Smooth muscle cell (in vitro differentiated cells): ENCODE data around the gene RGS19. TPM values are rescaled to one million over a fixed set of nuclear protein-coding genes. Genes with fewer than 3 reads are reported as not detected.

Source experiments
- DNase-seq: peaks from one replicate; lab custom pipeline; 2025; ENCODE audit not compliant: unreplicated experiment; lab: John Stamatoyannopoulos, UW
- H2AFZ ChIP-seq: fragments of 200-600 bp; sonication (generic); 2 replicates; pipeline ENCODE4 v1.6.0; 2016; ENCODE audit warnings: antibody characterized with exemption, low read depth, mild to moderate bottlenecking
- H3F3A ChIP-seq: fragments of 200-600 bp; sonication (generic); 2 replicates; pipeline ENCODE4 v1.6.0; 2017; ENCODE audit warnings: antibody characterized with exemption, low read depth
- H3K27ac ChIP-seq: fragments of 200-600 bp; sonication (generic); 2 replicates; pipeline ENCODE4 v1.5.1; 2016; ENCODE audit warnings: low read depth, mild to moderate bottlenecking
- H3K27me3 ChIP-seq: fragments of 200-600 bp; sonication (generic); 2 replicates; pipeline ENCODE4 v1.6.1; 2016; ENCODE audit warnings: low read depth, mild to moderate bottlenecking
- H3K36me3 ChIP-seq: fragments of 200-600 bp; sonication (generic); 2 replicates; pipeline ENCODE4 v1.5.1; 2016; ENCODE audit warnings: low read depth
- H3K4me1 ChIP-seq: fragments of 200-600 bp; sonication (generic); 2 replicates; pipeline ENCODE4 v1.5.1; 2016; ENCODE audit warnings: low read depth
- H3K4me2 ChIP-seq: fragments of 200-600 bp; sonication (generic); 2 replicates; pipeline ENCODE4 v1.6.0; 2016; ENCODE audit warnings: mild to moderate bottlenecking
- H3K4me3 ChIP-seq: fragments of 200-600 bp; sonication (generic); 2 replicates; pipeline ENCODE4 v1.5.1; 2016; ENCODE audit warnings: mild to moderate bottlenecking
- H3K79me2 ChIP-seq: fragments of 200-600 bp; sonication (generic); 2 replicates; pipeline ENCODE4 v1.6.0; 2016; ENCODE audit warnings: low read depth, mild to moderate bottlenecking
- H3K9ac ChIP-seq: fragments of 200-600 bp; sonication (generic); 2 replicates; pipeline ENCODE4 v1.6.0; 2016; ENCODE audit warnings: low read depth
- H3K9me3 ChIP-seq: fragments of 200-600 bp; sonication (generic); replicated peaks from 2 replicates; pipeline ENCODE4 v1.5.1; 2016; ENCODE audit warnings: low read depth
- H4K20me1 ChIP-seq: fragments of 200-600 bp; sonication (generic); 2 replicates; pipeline ENCODE4 v1.6.0; 2016; ENCODE audit warnings: low read depth
- WGBS: methylation state at CpG from one replicate; pipeline ENCODE4 v1.1.7; 2016; ENCODE audit warnings: low lambda C conversion rate; 5-methylcytosine and 5-hydroxymethylcytosine counted together
- polyA plus RNA-seq: library from polyadenylated mRNA; unstranded; fragments of >200 nt; fragmentation: Nextera tagmentation; extraction: Ambion mirVana; gene quantifications from 2 replicates; pipeline ENCODE4 v1.2.1, GENCODE V29; 2016
- total RNA-seq: library from RNA; depleted of rRNA; stranded (reverse); fragments of >200 nt; gene quantifications from 2 replicates; pipeline ENCODE4 v1.2.3, GENCODE V29; 2014
- TF ChIP-seq, protein P1 (sequence below): fragments of 200-600 bp; sonication (generic); IDR thresholded peaks from 2 replicates; pipeline ENCODE4 v1.5.1; 2017; ENCODE audit warnings: borderline replicate concordance, mild to moderate bottlenecking, antibody characterized with exemption; ENCODE audit not compliant: insufficient read depth, poor library complexity, severe bottlenecking

The RGS19 gene
- total and polyA plus RNA-seq, 2 experiments from 2014 or later, result 17.4 to 24.6 TPM

DNA sequence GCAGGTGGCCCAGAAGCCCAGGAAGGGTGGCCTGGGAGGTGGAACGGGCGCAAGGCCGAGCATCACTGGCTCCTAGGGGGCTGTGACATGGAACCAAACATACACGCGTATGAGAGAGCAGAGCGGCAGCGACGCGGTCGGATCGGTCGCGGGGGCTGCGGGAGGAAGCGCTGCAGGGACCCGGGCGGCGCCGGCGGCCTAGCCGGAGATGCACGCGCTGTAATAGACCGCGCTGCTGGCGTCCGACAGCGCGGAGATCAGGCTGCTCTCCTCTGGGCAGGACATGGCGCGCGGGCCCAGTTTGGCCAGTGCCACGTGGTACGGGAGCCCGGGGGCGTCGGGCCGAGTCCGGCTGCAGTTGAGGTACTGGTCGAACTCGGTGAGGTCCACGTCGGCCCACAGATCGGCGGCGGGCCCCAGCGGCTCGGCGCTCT is 31.3 kb downstream of the RGS19 start:
- H3K36me3 ChIP-seq, result no peaks in the 10 kb centered on the region
- H3K4me1 ChIP-seq, result peaks cover 4% of the 10 kb centered on the region
- H3F3A ChIP-seq, result peaks cover 6% of the 10 kb centered on the region
- H3K27ac ChIP-seq, result no peak overlapping the region
- WGBS, result 14% methylated on average over 48 of the region's 49 CpGs
- H2AFZ ChIP-seq, result no peak overlapping the region
- H3K4me3 ChIP-seq, result peak overlapping the region; percentile 46
- TF ChIP-seq, protein P1, sequence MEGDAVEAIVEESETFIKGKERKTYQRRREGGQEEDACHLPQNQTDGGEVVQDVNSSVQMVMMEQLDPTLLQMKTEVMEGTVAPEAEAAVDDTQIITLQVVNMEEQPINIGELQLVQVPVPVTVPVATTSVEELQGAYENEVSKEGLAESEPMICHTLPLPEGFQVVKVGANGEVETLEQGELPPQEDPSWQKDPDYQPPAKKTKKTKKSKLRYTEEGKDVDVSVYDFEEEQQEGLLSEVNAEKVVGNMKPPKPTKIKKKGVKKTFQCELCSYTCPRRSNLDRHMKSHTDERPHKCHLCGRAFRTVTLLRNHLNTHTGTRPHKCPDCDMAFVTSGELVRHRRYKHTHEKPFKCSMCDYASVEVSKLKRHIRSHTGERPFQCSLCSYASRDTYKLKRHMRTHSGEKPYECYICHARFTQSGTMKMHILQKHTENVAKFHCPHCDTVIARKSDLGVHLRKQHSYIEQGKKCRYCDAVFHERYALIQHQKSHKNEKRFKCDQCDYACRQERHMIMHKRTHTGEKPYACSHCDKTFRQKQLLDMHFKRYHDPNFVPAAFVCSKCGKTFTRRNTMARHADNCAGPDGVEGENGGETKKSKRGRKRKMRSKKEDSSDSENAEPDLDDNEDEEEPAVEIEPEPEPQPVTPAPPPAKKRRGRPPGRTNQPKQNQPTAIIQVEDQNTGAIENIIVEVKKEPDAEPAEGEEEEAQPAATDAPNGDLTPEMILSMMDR, result no peak
- peaks cover 9% of the 10 kb centered on the region for H3K27me3 ChIP-seq
- no peaks in the 10 kb centered on the region for H3K79me2 ChIP-seq
- H4K20me1 ChIP-seq, result peaks cover 6% of the 10 kb centered on the region
- no peaks in the 10 kb centered on the region for H3K9me3 ChIP-seq
- peak overlapping the region; percentile 83 for H3K4me2 ChIP-seq
- no peak for DNase-seq
- no peak overlapping the region for H3K9ac ChIP-seq

DNA sequence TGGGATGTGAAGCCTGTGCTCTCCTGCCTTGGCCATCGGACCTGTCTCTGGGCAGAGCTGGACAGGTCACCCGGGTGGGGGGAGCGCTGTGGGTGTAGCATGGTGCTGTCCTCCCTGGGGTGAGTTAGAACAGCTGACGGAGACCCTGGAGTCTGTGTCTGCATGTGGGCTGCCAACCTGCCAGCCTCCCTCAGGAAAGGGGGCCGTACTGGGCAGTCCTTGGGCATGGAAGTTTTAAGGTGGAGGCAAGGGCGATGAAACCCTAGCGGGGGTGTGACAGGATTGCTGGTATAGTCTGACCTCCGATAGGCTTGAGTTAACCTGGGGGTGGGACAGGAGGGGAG is 32.3 kb downstream of the RGS19 start:
- WGBS, result 91% methylated on average over 7 of the region's 8 CpGs
- TF ChIP-seq, protein P1, result no peak
- H3K27me3 ChIP-seq, result peaks cover 12% of the 10 kb centered on the region

DNA sequence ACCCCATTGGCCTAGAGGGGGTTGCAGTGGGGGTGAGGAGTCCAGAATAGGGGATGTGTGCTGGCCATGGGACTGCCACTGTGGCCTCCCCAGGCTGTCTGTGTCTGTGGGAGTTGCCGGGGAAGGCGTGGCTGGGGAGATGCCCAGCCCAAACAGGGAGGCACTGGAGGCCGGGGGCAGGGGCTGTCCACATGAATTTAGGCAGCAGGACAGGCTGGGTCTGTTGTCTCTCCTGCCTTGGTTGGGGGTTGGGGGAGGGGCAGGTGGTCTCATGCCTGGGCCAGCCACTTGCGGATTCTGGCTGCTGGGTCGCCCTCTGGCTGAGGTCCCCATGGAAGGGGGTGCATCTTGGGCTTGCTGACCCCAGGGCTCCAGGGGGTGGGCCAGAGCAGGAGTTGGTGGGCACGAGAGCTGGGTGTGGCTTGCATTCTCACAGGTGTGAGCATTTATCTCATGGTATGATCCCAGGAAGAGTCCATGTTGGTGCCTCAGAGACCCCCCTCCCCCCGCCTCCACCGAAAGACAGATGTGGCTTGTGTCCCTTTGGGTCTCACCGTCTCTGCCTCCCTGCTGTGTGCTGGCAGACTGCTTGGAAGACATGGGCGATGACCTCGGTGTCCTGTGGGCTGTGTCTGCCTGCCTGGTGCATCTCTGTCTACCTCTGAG is 33.8 kb downstream of the RGS19 start:
- Histone ChIP-seq H3K9me3 (no peaks in the 10 kb centered on the region), H4K20me1 (peaks cover 6% of the 10 kb centered on the region), H3K4me3 (no peak overlapping the region), H3K36me3 (no peaks in the 10 kb centered on the region), H2AFZ (no peak overlapping the region), H3K9ac (no peak overlapping the region), H3F3A (peaks cover 6% of the 10 kb centered on the region), H3K27me3 (peaks cover 26% of the 10 kb centered on the region), H3K79me2 (no peaks in the 10 kb centered on the region), H3K4me2 (no peak overlapping the region), H3K27ac (no peak overlapping the region), H3K4me1 (peaks cover 15% of the 10 kb centered on the region)
- no peak for DNase-seq
- TF ChIP-seq, protein P1, result no peak
- WGBS, result 78% methylated on average over 11 of the region's 11 CpGs

More for the DNA sequence above, 32.3 kb downstream of the RGS19 start:
- Histone ChIP-seq H3K4me3 (no peak overlapping the region), H3K4me2 (no peak overlapping the region), H3K27ac (no peak overlapping the region), H3K9me3 (no peaks in the 10 kb centered on the region), H4K20me1 (peaks cover 6% of the 10 kb centered on the region), H2AFZ (no peak overlapping the region), H3K36me3 (no peaks in the 10 kb centered on the region), H3F3A (peaks cover 6% of the 10 kb centered on the region), H3K9ac (no peak overlapping the region), H3K79me2 (no peaks in the 10 kb centered on the region), H3K4me1 (peaks cover 9% of the 10 kb centered on the region)
- DNase-seq, result no peak
